SK-N-MC (cell line): Measurements from ENCODE around the gene TRANK1.
"Not testable (repeated sequence)": the region's sequence is repeated elsewhere in the genome, so short reads cannot be mapped to it uniquely, and the experiment has no call there.

ENCODE experiments used
- DNase-seq: peaks from one replicate; pipeline ENCODE4 v3.0.0-alpha.2; 2011; ENCODE audit warnings: low read depth, low spot score
- H3K27ac ChIP-seq: fragments of 200-600 bp; sonication (generic); 2 replicates; pipeline ENCODE4 v1.5.1; 2016; ENCODE audit warnings: mixed run types
- H3K36me3 ChIP-seq: fragments of 200-600 bp; sonication (generic); 2 replicates; pipeline ENCODE4 v1.6.1; 2017; ENCODE audit warnings: antibody characterized with exemption, low read length, mixed read lengths; ENCODE audit not compliant: insufficient read depth
- H3K4me3 ChIP-seq: fragments of 200-600 bp; sonication (generic); 2 replicates; pipeline ENCODE4 v1.5.1; 2016
- H3K9ac ChIP-seq: fragments of 200-600 bp; sonication (generic); 2 replicates; pipeline ENCODE4 v1.8.0; 2017; ENCODE audit warnings: mixed run types, mixed read lengths; ENCODE audit not compliant: insufficient read length
- H3K9me3 ChIP-seq: fragments of 200-600 bp; sonication (generic); 2 replicates; pipeline ENCODE4 v1.6.1; 2017; ENCODE audit warnings: low read depth, mild to moderate bottlenecking, antibody characterized with exemption, low read length, moderate library complexity, mixed read lengths
- EZH2 ChIP-seq: fragments of 200-600 bp; sonication (generic); IDR thresholded peaks from one replicate; pipeline ENCODE4 v1.6.1; 2017; ENCODE audit warnings: antibody characterized with exemption
- FOXP2 ChIP-seq: optimal IDR thresholded peaks from 2 replicates; pipeline ENCODE3; 2011; ENCODE audit warnings: mild to moderate bottlenecking, moderate library complexity; ENCODE audit not compliant: insufficient read depth; ENCODE audit errors: extremely low read length, control extremely low read depth
- POLR2AphosphoS5 ChIP-seq: IDR thresholded peaks from 2 replicates; pipeline ENCODE4 v1.6.1; 2012; ENCODE audit warnings: mild to moderate bottlenecking, low read depth, low read length, borderline replicate concordance

The TRANK1 gene

DNA sequence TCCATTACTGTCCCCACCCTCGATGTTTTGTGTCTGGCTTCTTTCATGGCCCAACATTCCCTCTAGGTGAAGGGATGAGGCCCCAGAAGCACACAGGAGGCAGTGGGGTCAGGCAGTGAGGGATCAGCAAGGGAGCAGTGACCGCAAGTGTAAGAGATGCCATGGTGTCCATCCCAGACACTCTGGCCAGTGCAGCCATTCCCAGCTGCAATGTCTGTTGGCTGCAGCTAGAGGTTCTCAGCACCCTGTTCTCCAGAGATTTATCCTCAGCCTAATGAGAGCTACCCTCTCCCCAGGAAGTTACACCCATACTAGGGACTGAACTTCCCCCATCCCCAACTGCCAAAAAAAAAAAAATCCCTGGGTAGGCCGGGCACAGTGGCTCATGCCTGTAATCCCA, 40.2 kb downstream of the TRANK1 start:
- no peak for DNase-seq
- Histone ChIP-seq H3K9ac (no peak overlapping the region), H3K27ac (no peak overlapping the region), H3K4me3 (no peak overlapping the region), H3K36me3 (no peaks in the 10 kb centered on the region), H3K9me3 (no peaks in the 10 kb centered on the region)
- TF ChIP-seq EZH2 (no peak), FOXP2 (no peak), POLR2AphosphoS5 (no peak)

- H3K27ac ChIP-seq, H3K4me3 ChIP-seq, DNase-seq, H3K36me3 ChIP-seq, H3K9me3 ChIP-seq, H3K9ac ChIP-seq: not testable (repeated sequence)
Measured at GRCh38 chr3:36904065-36904464, 40.8 kb downstream of the TRANK1 start.

GRCh38 chr3:36903119-36903882, 41.6 kb downstream of the TRANK1 start:
- Histone ChIP-seq H3K9ac (no peak overlapping the region), H3K9me3 (no peaks in the 10 kb centered on the region), H3K36me3 (no peaks in the 10 kb centered on the region), H3K27ac (no peak overlapping the region), H3K4me3 (no peak overlapping the region)
- DNase-seq, result no peak
- TF ChIP-seq FOXP2, result no peak
- TF ChIP-seq EZH2, result no peak
- no peak for TF ChIP-seq POLR2AphosphoS5

GRCh38 chr3:36901588-36901987, 43.3 kb downstream of the TRANK1 start:
- Histone ChIP-seq H3K9me3 (no peaks in the 10 kb centered on the region), H3K9ac (no peak overlapping the region), H3K4me3 (no peak overlapping the region), H3K27ac (no peak overlapping the region), H3K36me3 (no peaks in the 10 kb centered on the region)
- DNase-seq, result no peak
- TF ChIP-seq POLR2AphosphoS5, result no peak
- no peak for TF ChIP-seq EZH2
- no peak for TF ChIP-seq FOXP2

- no peaks in the 10 kb centered on the region for H3K9me3 ChIP-seq
- no peak overlapping the region for H3K4me3 ChIP-seq
- TF ChIP-seq EZH2 (no peak), POLR2AphosphoS5 (no peak), FOXP2 (no peak)
- no peak overlapping the region for H3K27ac ChIP-seq
- H3K36me3 ChIP-seq, result no peaks in the 10 kb centered on the region
- no peak for DNase-seq
- H3K9ac ChIP-seq, result no peak overlapping the region
Measured at GRCh38 chr3:36900474-36901443, 44.1 kb downstream of the TRANK1 start.

DNA sequence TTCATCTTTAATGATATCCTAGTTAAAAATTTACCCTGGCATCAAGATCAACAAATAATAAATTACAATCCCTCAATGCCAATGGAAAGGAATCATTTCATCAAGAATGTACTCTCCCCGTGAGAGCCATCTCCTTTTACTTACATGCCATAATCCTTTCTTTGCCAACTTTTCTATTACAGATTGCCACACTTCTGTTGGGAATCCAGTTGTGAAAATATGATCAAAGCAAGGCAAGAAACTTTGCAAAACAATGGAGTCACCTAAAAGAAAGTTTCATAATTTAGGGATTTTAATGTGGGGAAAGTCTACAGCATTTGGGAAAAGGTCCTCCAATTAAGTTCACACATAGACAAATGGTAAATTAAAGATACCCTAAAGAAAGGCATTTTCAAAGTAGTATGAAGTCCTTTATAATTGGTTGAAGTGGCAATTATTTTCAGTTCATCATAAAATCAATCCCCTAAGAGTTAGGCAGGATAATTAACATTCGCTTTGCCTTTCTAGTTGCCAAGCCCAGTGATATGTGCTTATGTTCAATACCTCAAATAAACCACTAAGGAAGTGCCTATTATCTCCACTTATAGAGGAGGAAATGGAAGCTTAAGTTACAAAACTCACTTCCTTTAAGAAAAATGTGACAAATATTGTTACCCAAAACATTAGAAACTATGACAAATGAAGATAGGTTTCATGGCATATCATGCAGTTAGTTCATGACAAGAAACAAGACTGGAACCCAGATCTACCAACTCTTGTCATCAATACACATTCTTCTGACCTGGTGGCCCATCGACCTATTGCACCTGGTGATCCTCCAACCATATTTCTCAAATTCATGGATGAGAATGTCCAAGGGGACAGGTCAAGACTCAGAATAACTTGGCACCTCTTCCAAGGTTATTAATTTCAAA, 49.1 kb downstream of the TRANK1 start:
- no peak for DNase-seq
- Histone ChIP-seq H3K4me3 (no peak overlapping the region), H3K36me3 (no peaks in the 10 kb centered on the region), H3K9me3 (no peaks in the 10 kb centered on the region), H3K27ac (no peak overlapping the region), H3K9ac (no peak overlapping the region)
- TF ChIP-seq EZH2 (no peak), POLR2AphosphoS5 (no peak; the same call in 1 of the 2 replicates), FOXP2 (no peak)

GRCh38 chr3:36894914-36895313, 49.9 kb downstream of the TRANK1 start:
- Histone ChIP-seq H3K27ac (no peak overlapping the region), H3K9ac (no peak overlapping the region), H3K9me3 (no peaks in the 10 kb centered on the region), H3K4me3 (no peak overlapping the region), H3K36me3 (no peaks in the 10 kb centered on the region)
- no peak for TF ChIP-seq POLR2AphosphoS5
- TF ChIP-seq FOXP2, result no peak
- no peak for TF ChIP-seq EZH2
- no peak for DNase-seq

DNA sequence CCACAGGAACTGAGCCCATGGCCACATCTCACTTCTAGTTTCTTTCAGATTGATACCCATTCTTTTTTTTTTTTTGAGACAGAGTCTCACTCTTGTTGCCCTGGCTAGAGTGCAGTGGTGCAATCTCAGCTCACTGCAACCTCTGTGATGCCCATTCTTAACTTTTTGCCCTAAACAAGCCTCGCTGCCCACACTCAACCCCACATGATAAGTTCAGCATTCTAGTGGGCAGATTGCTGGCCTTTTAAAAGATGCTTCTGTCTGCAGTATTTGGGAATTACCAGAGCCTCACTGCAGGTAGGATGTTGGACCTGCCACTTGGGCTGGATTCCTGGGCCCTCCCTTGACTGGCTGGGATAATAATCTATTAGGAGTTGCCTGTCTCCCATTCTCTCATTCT, 51.0 kb downstream of the TRANK1 start:
- H3K27ac ChIP-seq, result no peak overlapping the region
- no peaks in the 10 kb centered on the region for H3K36me3 ChIP-seq
- no peak for DNase-seq
- H3K4me3 ChIP-seq, result no peak overlapping the region
- H3K9ac ChIP-seq, result no peak overlapping the region
- no peak for TF ChIP-seq FOXP2
- TF ChIP-seq POLR2AphosphoS5, result no peak
- TF ChIP-seq EZH2, result no peak
- no peaks in the 10 kb centered on the region for H3K9me3 ChIP-seq
